Activated naive CD4-positive, alpha-beta T cell treated with Interleukin-2 at 50 U/mL for 16 hours (primary cell): ENCODE measurements around the gene RAD51D.
"Not testable (repeated sequence)": the region's sequence is repeated elsewhere in the genome, so short reads cannot be mapped to it uniquely, and the experiment has no call there.

Experiments used
- DNase-seq: peaks from one replicate; pipeline ENCODE4 v3.0.0-alpha.2; 2020

The RAD51D gene

DNA sequence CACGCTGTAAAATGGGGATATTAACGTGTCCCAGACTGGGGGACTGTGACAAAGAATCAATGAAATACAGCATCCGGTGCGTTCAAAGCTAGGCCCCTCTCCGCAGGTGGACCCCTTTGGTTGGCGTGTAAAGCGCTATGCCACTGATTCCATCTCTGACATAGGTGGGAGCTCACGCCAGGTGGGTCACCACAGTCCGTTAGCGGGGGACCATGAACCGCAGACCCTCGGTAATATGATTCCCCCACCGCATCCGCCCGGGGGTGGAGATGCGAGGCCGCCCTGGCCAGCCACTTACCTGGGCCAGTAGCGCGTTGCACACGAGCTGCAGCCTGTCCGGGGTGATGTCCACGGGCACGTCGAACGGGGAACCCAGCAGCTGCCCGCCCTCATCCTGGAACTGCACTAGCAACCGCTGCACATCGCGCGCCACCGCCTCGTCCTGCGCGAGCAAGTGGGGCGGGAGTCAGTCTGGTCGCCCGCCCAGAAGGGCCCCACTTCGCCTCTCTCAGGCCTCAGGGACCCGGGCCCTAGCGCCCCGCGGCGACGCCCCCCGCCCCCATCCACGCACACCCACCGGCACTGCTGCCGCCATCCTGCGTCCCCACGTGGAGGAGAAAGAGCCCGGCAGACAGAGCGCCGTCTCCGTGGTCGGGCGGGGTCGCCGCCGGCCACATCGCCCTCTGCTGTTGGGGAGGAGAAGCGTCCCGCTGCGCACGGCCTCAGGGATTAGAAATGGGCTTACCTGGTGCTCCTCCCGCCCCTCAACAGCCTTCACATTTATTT, 22.2 kb upstream of the RAD51D start, which contains the start of gene NLE1:
TSS of gene NLE1 (minus strand) at position 623 of the 786 bp plus-strand sequence. CDS start at position 595, 28 bp downstream.
- peak; percentile 91 for DNase-seq

DNA sequence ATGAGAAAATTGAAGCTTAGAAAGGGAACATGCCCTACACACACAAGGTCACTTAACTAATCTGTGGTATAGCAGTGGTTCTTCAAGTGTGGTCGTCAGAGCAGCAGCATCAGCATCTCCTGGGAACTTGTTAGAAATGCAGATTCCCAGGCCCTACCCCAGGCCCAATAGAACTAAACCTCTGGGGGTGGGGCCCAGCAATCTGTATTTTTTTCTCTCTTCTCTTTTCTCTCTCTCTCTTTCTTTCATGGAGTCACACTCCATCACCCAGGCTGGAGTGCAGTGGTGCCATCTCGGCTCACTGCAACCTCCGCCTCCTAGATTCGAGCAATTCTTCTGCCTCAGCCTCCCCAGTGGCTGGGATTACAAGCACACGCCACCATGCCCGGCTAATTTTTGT, 18.6 kb upstream of the RAD51D start:
- no peak for DNase-seq

DNA sequence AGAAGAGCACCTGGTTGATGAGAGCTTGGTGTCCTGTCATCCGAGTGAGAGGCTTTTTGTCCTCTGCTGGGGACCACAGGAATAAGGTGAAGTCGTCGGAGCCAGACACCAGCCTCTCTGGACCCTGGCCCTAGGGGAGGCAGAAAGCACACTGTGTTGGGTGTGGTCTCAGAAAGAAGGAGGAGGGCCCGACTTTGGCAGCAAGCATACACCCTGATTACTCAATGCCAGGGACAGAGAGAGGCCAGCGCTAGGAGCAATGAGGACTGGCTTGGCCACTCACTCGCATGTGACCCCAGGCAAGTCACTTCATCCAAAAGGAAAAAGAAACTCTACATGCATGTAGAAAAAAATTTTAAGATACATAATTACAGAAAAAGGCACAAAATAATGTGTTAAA, 15.7 kb upstream of the RAD51D start:
- DNase-seq = no peak

DNA sequence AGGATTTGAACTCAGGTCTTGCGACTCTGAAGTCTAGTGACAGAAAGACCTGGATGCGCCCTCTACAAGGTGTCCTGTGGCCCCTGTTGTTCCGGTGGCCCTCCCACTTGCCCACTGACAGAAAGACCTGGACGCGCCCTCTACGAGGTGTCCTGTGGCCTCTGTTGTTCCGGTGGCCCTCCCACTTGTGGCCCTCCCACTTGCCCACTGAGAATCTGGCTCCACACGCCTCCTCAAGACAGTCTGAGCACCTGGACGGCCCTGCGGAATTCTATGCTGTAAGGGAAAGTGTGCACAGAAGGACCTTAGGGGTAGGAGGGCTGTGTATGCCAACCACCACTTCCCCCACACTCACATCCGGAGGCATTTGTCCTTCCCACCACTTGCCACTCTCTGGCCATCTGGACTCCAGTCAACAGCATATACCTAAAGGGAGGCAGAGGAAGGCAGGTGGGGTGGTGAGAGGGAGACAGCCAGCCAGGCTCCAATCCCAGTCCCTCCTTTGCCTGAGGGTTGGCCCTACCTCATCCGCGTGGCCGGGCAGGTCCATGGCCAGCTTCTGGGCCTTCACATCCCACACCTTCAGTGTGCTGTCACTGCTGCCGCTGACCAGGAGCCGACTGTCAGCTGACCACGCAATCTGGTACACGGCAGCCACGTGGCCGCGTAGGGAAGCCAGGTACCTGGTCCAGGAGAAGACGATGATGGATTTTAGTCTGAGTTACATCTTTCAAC, 13.3 kb upstream of the RAD51D start:
- DNase-seq = no peak

DNA sequence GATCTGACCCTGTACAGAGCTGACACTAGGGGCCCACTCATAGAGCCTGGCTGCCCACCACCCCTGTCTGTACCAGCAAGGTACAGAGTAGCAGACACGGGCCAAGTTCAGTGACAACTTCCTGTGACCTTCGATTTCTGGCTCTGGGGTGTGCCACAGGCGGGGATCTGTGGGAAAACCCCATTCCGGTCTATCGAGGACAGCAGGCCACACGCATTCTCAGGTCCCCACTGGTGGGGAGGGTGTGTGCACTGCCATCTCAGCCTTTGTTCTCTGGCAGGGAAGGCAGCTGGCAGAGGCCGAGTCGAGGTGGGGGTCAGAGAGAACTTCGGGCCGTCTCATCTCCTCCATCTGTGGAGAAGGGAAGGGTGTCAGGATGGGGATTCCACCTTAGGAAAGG, 12.4 kb upstream of the RAD51D start:
- DNase-seq = no peak

DNA sequence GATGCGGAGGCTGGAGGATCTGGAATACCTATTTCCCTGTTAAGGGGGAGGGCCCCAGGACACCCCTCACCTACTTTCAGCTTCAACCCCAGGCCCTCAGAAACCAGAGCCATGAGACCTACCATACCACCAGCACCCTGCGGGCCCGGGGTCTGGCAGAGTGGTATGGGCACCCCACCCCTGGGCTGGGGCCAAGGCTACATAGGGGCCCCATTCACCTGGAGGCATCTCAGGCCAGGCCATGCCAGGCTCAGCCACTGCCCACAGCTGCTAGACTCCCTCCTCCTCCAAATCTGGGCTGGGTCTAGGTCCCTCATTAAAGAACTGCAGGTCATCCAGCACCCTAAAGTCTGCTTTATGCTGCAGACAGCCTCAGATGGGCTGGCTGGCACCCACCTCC, 10.7 kb upstream of the RAD51D start:
- no peak for DNase-seq

DNA sequence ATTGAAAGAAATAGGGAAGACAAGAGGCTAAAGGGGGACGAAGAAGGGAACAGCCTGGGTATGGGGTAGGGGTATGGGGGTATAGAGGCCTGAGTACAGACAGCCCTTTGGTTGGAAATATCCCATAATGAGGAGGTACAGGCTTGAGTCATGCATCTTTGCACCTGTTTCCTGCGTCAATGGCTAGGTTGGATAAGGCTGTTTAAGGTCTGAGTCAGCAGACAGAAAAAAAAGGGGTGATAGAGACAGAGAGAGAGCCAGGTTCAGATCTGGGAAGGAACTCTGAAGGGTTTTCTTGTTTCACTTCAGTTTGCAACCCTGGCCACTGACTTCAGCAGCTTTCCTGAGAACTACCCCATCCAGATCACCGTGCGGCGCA, 10.3 kb upstream of the RAD51D start:
- no peak for DNase-seq

DNA sequence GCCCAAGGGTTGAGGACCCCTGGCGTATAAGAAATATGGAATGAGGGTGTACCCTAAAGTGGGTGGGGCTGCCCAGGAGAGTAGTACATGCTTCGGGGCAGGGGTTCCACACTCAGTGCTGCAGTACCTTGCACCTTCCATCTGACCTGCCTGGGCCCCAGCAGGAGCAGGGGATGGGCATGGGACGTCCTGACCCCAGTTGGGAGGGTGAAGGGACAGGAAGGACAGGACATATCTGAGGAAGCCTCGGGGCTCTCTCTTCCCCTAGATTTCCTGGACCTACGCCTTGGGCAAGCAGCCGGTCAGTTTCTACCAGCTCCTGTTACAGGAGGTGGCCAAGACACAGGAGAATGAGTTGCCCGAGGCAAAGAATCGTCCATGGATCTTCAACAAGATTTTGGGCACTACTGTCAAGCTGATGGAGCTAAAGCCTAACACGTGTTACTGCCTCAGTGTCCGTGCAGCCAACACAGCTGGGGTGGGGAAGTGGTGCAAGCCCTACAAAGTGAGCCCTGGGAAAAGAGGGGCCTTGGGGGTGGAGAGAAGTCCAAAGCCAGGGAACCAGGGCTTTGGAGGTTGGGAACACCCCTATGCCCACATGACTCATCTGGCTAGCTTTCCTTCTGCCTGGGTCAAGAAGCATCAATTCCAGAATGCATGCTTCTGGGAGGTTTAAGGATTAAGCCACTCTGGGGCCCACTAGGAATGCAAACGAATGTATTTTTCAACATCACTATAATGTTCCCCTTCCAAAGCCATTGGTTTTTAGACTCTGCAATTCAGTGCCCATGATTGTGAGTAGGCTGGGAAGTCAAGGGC, 9.7 kb upstream of the RAD51D start:
- no peak for DNase-seq

DNA sequence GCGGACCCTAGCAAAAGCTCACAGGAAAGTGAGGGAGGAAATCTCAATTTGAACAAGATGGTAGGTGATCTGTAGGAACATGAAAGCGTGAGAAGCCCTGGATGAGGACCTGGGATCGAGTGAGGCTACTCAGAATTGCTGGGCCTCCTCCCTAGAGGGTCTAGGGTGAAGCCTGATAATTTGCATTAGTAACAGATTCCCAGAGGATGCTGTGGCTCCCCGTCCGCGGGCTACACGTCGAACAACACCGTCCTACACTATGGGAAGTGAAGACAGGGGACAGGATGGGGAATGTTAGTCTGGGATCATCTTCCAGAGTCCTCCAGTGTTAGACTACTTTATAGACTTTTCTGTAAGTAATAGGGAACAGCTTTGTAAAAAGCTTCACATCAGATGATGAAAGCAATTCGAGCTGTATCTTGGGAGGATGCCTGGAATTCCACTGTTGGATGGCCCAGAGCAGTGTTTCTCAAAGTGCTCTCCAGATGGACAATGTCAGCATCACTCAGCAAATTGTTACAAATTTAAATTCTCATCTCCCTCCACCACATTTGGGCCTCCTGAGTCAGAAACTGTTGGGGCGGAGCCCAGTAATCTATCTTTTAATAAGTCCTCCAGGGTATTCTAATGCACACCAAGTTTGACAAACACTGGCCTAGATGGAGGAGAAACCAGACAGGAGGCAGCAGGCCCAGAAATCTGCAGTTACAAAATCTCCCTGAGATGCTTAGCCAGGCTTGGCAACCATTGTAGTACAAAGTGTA, 8.3 kb upstream of the RAD51D start:
- DNase-seq = no peak

DNA sequence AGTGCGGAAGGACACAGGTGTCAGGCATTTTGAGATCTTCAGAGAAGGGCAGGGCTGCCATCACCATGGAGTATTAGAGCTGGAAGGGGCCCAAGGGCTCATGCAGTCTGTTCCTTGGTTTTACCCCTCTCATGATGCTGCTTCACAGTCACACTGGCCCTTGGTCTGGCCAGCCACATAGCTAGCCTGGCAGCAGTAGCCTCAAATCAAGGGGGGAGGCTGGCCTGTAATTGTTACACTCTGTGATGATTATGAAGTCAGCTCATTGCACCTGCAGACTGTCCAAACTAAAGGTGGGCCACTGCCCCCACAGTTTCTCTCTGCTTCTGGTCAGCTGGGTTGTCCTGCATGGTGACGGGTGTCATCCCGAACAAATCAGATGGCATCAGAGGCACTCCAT, 1.7 kb upstream of the RAD51D start, which contains the start of gene FNDC8:
TSS of gene FNDC8 (plus strand) at position 301 of the 400 bp plus-strand sequence. CDS start at position 380, 79 bp downstream.
- no peak for DNase-seq

DNA sequence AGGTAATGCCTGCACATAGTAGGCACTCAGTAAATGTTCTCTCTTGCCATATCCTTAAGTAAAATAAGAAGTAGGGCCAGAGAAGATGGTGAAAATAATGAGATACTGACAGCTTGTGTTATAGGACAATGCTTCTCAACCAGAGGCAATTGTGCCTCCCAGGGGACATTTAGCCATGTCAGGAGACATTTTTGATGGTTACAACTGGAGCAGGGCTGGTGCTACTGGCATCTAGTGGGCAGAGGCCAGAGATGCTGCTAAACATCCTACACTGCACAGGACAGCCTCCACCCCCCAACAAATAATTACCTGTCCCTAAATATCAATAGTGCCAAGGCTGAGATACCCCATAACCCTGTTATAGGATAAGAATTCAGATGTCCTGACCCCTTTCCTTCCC, 1.7 kb downstream of the RAD51D start:
- DNase-seq = peak; percentile 35

DNA sequence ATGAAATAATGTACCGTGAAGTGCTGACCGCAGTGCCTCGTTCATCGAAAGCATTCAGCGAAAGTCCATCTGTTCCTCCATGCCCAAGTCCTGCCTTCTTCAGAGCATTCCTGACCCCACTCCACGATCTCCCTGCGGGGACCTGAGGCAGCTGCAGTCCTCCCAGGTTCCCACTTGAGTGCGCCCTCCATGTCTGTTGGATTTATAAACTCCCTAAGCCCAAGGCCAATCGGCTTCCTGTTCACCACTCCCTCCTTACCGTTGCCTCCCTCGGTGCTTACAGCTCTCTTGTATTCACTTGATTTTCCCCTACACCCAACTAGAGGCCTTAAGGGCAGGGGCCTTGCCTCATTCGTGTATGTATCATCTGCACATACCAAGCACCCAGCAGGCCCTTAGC, 2.8 kb downstream of the RAD51D start:
- DNase-seq = no peak

DNA sequence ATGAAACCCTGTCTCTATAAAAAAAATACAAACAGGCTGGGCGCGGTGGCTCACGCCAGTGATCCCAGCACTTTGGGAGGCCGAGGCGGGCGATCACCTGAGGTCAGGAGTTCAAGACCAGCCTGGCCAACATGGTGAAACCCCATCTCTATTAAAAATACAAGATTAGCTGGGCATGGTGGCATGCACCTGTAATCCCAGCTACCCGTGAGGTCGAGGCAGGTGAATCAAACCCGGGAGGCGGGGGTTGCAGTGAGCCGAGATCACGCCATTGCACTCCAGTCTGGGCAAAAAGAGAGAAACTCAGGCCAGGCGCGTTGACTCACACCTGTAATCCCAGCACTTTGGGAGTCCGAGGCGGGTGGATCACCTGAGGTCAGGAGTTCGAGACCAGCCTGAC, 8.9 kb downstream of the RAD51D start:
- not testable (repeated sequence) for DNase-seq

DNA sequence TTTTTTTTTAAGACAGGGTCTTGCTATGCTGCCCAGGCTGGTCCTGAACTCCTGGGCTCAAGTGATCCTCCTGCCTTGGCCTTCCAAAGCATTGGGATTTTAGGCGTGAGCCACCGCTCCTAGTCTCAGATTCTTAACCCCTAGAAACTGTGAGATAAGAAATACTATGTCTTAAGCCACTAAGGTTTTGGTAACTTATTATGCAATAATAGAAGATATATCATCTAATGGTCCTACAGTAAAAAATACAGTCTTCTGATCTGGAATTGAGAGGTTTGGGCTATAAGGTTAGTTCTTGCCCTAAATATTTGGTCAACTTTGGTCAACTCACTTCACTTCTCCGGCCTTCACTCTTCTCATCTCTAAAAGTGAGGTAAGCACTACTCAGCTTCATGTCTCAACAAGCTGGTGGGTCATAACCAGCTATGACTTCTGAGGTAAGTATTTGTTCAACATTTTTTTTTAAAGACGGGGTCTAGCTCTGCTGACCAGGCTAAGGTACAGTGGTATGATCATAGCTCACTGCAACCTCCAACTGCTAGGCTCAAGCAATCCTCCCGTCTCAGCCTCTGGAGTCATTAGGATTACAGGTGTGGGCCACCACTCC, 14.7 kb downstream of the RAD51D start:
- no peak for DNase-seq

DNA sequence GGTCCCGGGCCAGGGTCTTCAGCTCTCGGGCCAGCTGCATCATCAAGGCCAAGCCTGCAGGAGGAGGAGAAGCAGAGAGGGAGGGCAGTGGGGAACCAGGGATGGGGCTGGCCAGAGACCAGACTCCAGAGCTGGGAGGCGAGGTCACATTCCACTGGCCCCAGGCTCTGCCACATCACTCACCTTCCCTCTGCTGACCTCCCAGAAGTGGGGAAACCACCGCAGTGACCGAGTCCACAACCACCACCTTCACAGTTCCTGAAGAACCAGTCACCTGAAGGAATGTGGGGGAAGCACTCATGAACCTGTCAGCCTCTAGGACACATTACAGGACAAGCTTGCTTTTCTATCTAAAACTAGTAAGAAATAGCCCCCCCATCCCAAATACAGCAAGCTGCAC, 16.4 kb downstream of the RAD51D start:
- no peak for DNase-seq

DNA sequence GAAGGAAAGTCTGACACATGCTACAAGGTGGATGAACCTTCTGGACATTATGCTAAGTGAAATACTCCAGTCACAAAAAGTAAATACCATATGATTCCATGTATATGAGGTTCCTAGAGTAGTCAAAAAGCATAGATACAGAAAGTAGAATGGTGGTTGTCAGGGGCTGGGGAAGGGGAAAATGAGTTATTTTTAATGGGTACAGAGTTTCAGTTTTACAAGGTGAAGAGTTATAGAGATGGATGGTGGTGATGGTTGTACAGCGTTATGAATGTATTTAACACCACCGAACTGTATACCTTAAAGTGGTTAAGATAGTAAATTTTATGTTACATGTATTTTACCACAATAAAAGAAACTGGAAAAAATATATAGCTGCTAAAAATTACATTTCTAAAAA, 17.9 kb downstream of the RAD51D start:
- DNase-seq = no peak

DNA sequence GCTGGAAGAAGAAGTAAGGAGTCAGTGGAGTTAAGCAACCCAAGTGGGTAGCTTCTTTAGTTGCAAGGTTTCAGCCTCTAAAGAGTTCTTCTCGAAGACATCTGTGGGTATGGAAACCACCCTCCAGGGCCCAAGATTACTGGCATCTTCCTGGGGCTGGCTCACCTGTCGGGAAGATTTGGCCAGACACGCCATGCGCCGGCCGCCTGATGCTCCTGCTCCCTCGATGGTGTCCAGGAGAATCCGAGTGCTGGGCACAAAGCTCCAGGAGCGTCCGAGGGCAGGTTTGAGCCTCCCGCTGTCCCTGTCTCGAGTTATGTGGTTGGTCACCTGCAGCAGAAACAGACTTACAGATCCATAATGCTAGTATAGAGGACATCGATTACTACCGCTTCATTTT, 18.6 kb downstream of the RAD51D start:
- DNase-seq = no peak

DNA sequence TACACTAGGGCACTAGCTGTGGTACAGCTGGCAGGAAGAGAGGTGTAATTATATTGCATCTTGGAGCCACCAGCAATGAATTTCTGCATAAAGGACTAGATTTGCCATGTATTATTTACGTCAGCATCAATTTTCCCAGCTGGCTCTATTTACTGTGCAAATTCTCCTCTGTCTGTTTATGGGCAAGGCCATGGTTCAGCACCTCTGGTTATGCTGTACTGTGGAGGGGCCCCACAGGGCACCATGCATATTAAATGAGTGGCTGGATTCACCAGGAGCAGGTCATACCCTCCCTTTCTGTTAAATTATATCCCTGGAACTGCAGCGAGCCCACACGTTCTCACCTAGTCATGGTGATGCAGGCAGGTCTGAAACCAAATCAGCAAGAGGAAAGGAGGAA, 19.8 kb downstream of the RAD51D start:
- no peak for DNase-seq

DNA sequence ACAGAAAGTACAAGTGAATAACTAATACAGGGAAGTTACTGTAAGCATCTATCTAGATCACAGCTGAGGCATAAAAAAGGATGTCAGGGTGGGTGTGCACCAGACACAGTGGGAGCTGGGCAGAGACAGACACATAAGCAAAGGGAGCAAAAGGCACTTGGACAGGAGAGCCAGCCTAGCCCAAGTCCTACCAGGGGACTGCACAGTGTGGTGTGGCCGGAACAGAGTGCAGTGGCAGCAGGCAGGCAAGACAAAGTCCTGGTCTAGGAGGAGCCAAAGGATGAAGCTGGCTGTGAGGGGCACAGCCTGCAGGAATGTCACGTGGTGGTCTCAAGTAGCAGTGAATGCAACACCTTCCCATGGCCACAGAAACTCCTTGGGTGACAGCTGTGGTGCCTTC, 21.9 kb downstream of the RAD51D start:
- DNase-seq = no peak

DNA sequence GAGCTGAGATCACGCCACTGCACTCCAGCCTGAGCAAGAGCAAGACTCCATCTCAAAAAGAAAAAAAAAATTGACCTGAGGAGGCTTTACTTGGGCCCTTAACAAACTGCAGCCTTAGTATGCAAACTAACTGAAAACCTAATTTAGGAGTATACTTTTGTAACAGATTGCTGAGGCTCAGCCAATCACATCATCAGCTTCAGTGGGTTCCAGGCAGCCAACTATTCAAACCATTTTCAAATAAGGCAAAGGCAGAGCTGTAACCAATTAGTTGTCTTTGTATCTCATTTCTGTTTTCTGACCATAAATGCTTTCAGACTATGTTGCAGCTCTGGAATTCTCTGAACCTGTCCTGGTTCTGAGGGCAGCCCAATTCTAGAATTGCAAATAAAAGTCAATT, 23.9 kb downstream of the RAD51D start:
- no peak for DNase-seq

DNA sequence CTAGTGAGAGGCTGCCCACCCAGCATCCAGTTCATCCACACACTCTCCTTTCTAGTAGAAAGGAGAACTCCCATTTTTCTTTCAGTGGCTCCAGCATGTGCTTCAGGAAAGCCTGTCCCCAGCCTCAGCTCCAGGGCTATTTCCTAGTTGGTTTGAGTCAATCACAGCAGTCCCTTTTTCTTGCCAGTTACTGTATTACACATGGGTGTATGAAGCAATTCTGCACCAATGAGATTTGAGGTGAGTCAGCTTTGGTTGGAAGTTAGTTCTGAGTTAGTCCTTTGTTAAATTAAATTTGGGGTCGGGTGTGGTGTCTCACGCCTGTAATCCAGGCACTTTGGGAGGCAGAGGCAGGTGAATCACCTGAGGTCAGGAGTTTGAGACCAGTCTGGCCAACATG, 24.8 kb downstream of the RAD51D start:
- no peak for DNase-seq

DNA sequence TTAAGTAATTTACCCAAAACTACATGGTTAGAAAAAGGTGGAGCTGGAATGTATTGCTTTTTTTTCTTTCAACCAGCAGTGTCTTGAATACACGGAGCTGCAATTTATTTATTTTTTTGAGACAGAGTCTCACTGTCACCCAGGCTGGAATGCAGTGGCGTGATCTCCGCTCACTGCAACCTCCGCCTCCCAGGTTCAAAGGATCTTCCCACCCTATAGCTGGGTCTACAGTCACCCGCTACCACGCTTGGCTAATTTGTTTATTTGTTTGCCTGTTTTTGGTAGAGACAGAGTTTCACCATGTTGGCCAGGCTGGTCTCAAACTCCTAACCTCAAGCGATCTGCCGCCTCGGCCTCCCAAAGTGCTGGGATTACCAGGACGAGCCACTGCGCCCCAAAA, 29.0 kb downstream of the RAD51D start:
- not testable (repeated sequence) for DNase-seq
